ENCODE data around the gene DNASE2B.

DNASE2B gene

DNA sequence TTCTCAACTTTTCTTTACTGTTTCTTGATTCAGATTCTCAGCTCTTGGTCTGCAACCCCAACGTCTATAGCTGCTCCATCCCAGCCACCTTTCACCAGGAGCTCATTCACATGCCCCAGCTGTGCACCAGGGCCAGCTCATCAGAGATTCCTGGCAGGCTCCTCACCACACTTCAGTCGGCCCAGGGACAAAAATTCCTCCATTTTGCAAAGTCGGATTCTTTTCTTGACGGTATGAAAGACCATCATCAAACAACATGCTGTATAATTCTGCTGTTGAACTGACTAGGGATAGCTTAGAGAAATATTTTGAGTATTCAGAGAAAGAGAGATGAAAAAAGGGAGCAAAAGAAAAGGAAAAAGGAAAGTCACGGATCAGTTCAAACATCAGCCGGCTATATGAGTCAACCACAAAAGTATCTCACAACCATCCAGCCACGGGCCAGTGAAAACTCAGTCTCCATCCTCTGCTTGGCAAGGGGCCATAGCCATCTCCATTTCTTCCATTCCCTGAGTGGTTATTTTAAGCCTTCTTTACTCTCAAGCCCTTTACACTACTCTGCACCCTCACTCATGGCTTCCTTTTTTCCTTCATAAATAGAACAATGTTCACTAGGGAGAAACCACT, 14.1 kb downstream of the DNASE2B start:
- Histone ChIP-seq H3K23ac (ENCODE audit: low read length in 2 of 2) (no peak overlapping the region), H3K4me1 (ENCODE audit: control insufficient read depth, insufficient read depth, low read depth, low read length) (peaks cover 2% of the 10 kb centered on the region), H4K8ac (ENCODE audit: low read length) (no peak overlapping the region), H3K27ac (ENCODE audit: low read length, poor library complexity, severe bottlenecking) (peak overlapping the region; percentile 33), H3K4ac (ENCODE audit: low read depth in 1 of 2, low read length in 2 of 2) (no peak overlapping the region), H2BK15ac (ENCODE audit: low read depth, poor library complexity, severe bottlenecking) (no peak overlapping the region), H3K4me2 (ENCODE audit: low read length, poor library complexity, severe bottlenecking) (no peak overlapping the region), H3K36me3 (ENCODE audit: control insufficient read depth in 1 of 2, insufficient read depth in 2 of 2, low read depth in 1 of 2, low read length in 2 of 2) (no peaks in the 10 kb centered on the region), H3K9ac (ENCODE audit: low read length) (no peak overlapping the region), H3K4me3 (ENCODE audit: insufficient read depth in 1 of 2, low read depth in 1 of 2, low read length in 2 of 2) (no peak overlapping the region), H3K79me1 (replicated peaks; ENCODE audit: low read length, poor library complexity, severe bottlenecking) (no peaks in the 10 kb centered on the region), H2AFZ (ENCODE audit: low read depth, low read length) (no peak overlapping the region), H2BK5ac (ENCODE audit: low read depth, low read length, poor library complexity, severe bottlenecking) (peak overlapping the region; percentile 14), H2BK120ac (ENCODE audit: low read depth, low read length) (no peak overlapping the region), H2AK5ac (ENCODE audit: low read length, severe bottlenecking) (no peak overlapping the region), H3K14ac (ENCODE audit: low read length in 2 of 2) (no peak overlapping the region), H3K18ac (ENCODE audit: low read depth in 1 of 2, low read length in 2 of 2) (no peak overlapping the region), H4K91ac (ENCODE audit: low read length) (no peak overlapping the region), H2BK12ac (ENCODE audit: low read length in 2 of 2) (no peak overlapping the region), H3K27me3 (ENCODE audit: control insufficient read depth in 1 of 2, insufficient read depth in 1 of 2, low read length in 2 of 2) (no peaks in the 10 kb centered on the region), H3K9me3 (ENCODE audit: control insufficient read depth, low read length) (no peaks in the 10 kb centered on the region)
- DNase-seq = peak; percentile 61
- 62% methylated on average over 5 of the region's 7 CpGs for WGBS

GRCh38 chr1:84415396-84415795, 17.1 kb downstream of the DNASE2B start:
- no peak overlapping the region for H3K23ac ChIP-seq (ENCODE audit: low read length in 2 of 2)
- no peak overlapping the region for H3K14ac ChIP-seq (ENCODE audit: low read length in 2 of 2)
- no peak overlapping the region for H3K27ac ChIP-seq (ENCODE audit: low read length, poor library complexity, severe bottlenecking)
- H3K18ac ChIP-seq (ENCODE audit: low read depth in 1 of 2, low read length in 2 of 2) = no peak overlapping the region
- no peaks in the 10 kb centered on the region for H3K36me3 ChIP-seq (ENCODE audit: control insufficient read depth in 1 of 2, insufficient read depth in 2 of 2, low read depth in 1 of 2, low read length in 2 of 2)
- 89% methylated on average over 2 of the region's 2 CpGs for WGBS
- no peak overlapping the region for H2AK5ac ChIP-seq (ENCODE audit: low read length, severe bottlenecking)
- DNase-seq = no peak
- no peak overlapping the region for H3K4ac ChIP-seq (ENCODE audit: low read depth in 1 of 2, low read length in 2 of 2)
- no peak overlapping the region for H2BK120ac ChIP-seq (ENCODE audit: low read depth, low read length)
- H3K9me3 ChIP-seq (ENCODE audit: control insufficient read depth, low read length) = no peaks in the 10 kb centered on the region
- no peak overlapping the region for H2BK5ac ChIP-seq (ENCODE audit: low read depth, low read length, poor library complexity, severe bottlenecking)
- no peak overlapping the region for H4K91ac ChIP-seq (ENCODE audit: low read length)
- H4K8ac ChIP-seq (ENCODE audit: low read length) = no peak overlapping the region
- H3K27me3 ChIP-seq (ENCODE audit: control insufficient read depth in 1 of 2, insufficient read depth in 1 of 2, low read length in 2 of 2) = no peaks in the 10 kb centered on the region
- H3K4me2 ChIP-seq (ENCODE audit: low read length, poor library complexity, severe bottlenecking) = no peak overlapping the region
- no peak overlapping the region for H2BK12ac ChIP-seq (ENCODE audit: low read length in 2 of 2)
- no peaks in the 10 kb centered on the region for H3K79me1 ChIP-seq (replicated peaks; ENCODE audit: low read length, poor library complexity, severe bottlenecking)
- no peak overlapping the region for H3K9ac ChIP-seq (ENCODE audit: low read length)
- H2AFZ ChIP-seq (ENCODE audit: low read depth, low read length) = no peak overlapping the region
- no peak overlapping the region for H3K4me3 ChIP-seq (ENCODE audit: insufficient read depth in 1 of 2, low read depth in 1 of 2, low read length in 2 of 2)
- peaks cover 2% of the 10 kb centered on the region for H3K4me1 ChIP-seq (ENCODE audit: control insufficient read depth, insufficient read depth, low read depth, low read length)
- H2BK15ac ChIP-seq (ENCODE audit: low read depth, poor library complexity, severe bottlenecking) = no peak overlapping the region

- Histone ChIP-seq H3K14ac (ENCODE audit: low read length in 2 of 2) (no peak overlapping the region), H3K27me3 (ENCODE audit: control insufficient read depth in 1 of 2, insufficient read depth in 1 of 2, low read length in 2 of 2) (no peaks in the 10 kb centered on the region), H2AFZ (ENCODE audit: low read depth, low read length) (no peak overlapping the region)
Observed at GRCh38 chr1:84422909-84423308, 24.6 kb downstream of the DNASE2B start.

DNA sequence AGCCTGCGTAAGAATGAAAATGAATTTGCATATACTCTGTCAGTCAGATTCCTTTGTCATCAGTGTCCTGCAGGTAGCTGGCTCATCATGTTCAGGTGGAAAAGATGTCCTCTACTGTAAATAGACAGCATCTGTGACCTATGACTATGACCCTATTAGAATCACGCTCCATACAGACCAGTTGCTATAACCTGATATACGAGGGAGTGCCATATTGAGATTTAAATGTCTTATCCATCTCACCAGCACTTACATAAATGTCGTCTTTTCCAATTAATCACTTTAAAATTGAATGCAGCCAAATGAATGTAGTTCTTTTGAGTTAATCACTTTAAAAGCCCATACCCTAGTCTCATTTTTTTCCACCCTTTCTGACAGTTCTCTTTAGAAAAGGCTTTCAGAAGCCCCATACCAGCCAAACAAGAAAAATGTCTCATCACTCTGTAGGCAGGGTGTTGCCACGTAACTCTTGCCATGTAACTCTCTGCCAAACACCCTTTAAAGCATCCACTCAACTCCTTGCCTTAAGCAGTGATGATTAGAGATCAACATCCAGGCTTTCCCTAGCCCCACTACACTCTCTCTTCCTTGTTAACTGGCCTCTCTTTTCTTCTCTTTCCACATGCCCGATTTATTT, 26.3 kb downstream of the DNASE2B start:
- Histone ChIP-seq H2BK12ac (ENCODE audit: low read length in 2 of 2) (no peak overlapping the region), H3K27me3 (ENCODE audit: control insufficient read depth in 1 of 2, insufficient read depth in 1 of 2, low read length in 2 of 2) (no peaks in the 10 kb centered on the region), H3K23ac (ENCODE audit: low read length in 2 of 2) (no peak overlapping the region), H3K79me1 (replicated peaks; ENCODE audit: low read length, poor library complexity, severe bottlenecking) (no peaks in the 10 kb centered on the region), H2AK5ac (ENCODE audit: low read length, severe bottlenecking) (no peak overlapping the region), H3K14ac (ENCODE audit: low read length in 2 of 2) (no peak overlapping the region), H3K27ac (ENCODE audit: low read length, poor library complexity, severe bottlenecking) (no peak overlapping the region), H3K36me3 (ENCODE audit: control insufficient read depth in 1 of 2, insufficient read depth in 2 of 2, low read depth in 1 of 2, low read length in 2 of 2) (no peaks in the 10 kb centered on the region), H4K91ac (ENCODE audit: low read length) (no peak overlapping the region), H2BK5ac (ENCODE audit: low read depth, low read length, poor library complexity, severe bottlenecking) (no peak overlapping the region), H3K18ac (ENCODE audit: low read depth in 1 of 2, low read length in 2 of 2) (no peak overlapping the region), H3K9me3 (ENCODE audit: control insufficient read depth, low read length) (no peaks in the 10 kb centered on the region), H3K9ac (ENCODE audit: low read length) (no peak overlapping the region), H2BK15ac (ENCODE audit: low read depth, poor library complexity, severe bottlenecking) (no peak overlapping the region), H3K4me3 (ENCODE audit: insufficient read depth in 1 of 2, low read depth in 1 of 2, low read length in 2 of 2) (no peak overlapping the region), H3K4me1 (ENCODE audit: control insufficient read depth, insufficient read depth, low read depth, low read length) (no peaks in the 10 kb centered on the region), H4K8ac (ENCODE audit: low read length) (no peak overlapping the region), H2AFZ (ENCODE audit: low read depth, low read length) (no peak overlapping the region), H2BK120ac (ENCODE audit: low read depth, low read length) (no peak overlapping the region), H3K4ac (ENCODE audit: low read depth in 1 of 2, low read length in 2 of 2) (no peak overlapping the region), H3K4me2 (ENCODE audit: low read length, poor library complexity, severe bottlenecking) (no peak overlapping the region)
- no peak for DNase-seq
- 97% methylated on average over 5 of the region's 6 CpGs for WGBS

More at GRCh38 chr1:84422909-84423308, 24.6 kb downstream of the DNASE2B start:
- no peak overlapping the region for H3K27ac ChIP-seq (ENCODE audit: low read length, poor library complexity, severe bottlenecking)
- no peaks in the 10 kb centered on the region for H3K36me3 ChIP-seq (ENCODE audit: control insufficient read depth in 1 of 2, insufficient read depth in 2 of 2, low read depth in 1 of 2, low read length in 2 of 2)
- no peaks in the 10 kb centered on the region for H3K9me3 ChIP-seq (ENCODE audit: control insufficient read depth, low read length)
- no peak overlapping the region for H2BK15ac ChIP-seq (ENCODE audit: low read depth, poor library complexity, severe bottlenecking)
- no peak overlapping the region for H3K18ac ChIP-seq (ENCODE audit: low read depth in 1 of 2, low read length in 2 of 2)
- no peak overlapping the region for H3K4me2 ChIP-seq (ENCODE audit: low read length, poor library complexity, severe bottlenecking)
- H2BK5ac ChIP-seq (ENCODE audit: low read depth, low read length, poor library complexity, severe bottlenecking) = no peak overlapping the region
- no peaks in the 10 kb centered on the region for H3K4me1 ChIP-seq (ENCODE audit: control insufficient read depth, insufficient read depth, low read depth, low read length)
- H2BK120ac ChIP-seq (ENCODE audit: low read depth, low read length) = no peak overlapping the region
- no peak overlapping the region for H3K4ac ChIP-seq (ENCODE audit: low read depth in 1 of 2, low read length in 2 of 2)
- H3K4me3 ChIP-seq (ENCODE audit: insufficient read depth in 1 of 2, low read depth in 1 of 2, low read length in 2 of 2) = no peak overlapping the region
- DNase-seq = no peak
- H3K9ac ChIP-seq (ENCODE audit: low read length) = no peak overlapping the region
- no peaks in the 10 kb centered on the region for H3K79me1 ChIP-seq (replicated peaks; ENCODE audit: low read length, poor library complexity, severe bottlenecking)
- H4K91ac ChIP-seq (ENCODE audit: low read length) = no peak overlapping the region
- H3K23ac ChIP-seq (ENCODE audit: low read length in 2 of 2) = no peak overlapping the region
- no peak overlapping the region for H4K8ac ChIP-seq (ENCODE audit: low read length)
- no peak overlapping the region for H2BK12ac ChIP-seq (ENCODE audit: low read length in 2 of 2)
- H2AK5ac ChIP-seq (ENCODE audit: low read length, severe bottlenecking) = no peak overlapping the region
